ENCODE results near the gene KCNQ1.

GRCh38 chr11:2421996-2422395 is 22.8 kb upstream of the KCNQ1 start:
- TF ChIP-seq CTCF (IDR thresholded peaks at IDR 0.05), result no peak
- TF ChIP-seq POLR2A (IDR thresholded peaks at IDR 0.05), result no peak

Measured in adrenal gland (tissue), 5 donors.